OCI-LY1 (cell line): Measurements from ENCODE around the gene FHIT.

Source experiments
- CTCF ChIP-seq: fragments of 200-600 bp; sonication (generic), shearing (Covaris generic); IDR thresholded peaks from 2 replicates; pipeline ENCODE4 v1.5.1; 2017; ENCODE audit warnings: mild to moderate bottlenecking, antibody characterized with exemption, low read length, moderate library complexity, mixed read lengths
- EZH2 ChIP-seq: fragments of 200-600 bp; sonication (generic), shearing (Covaris generic); IDR thresholded peaks from 2 replicates; pipeline ENCODE4 v1.8.0; 2017; ENCODE audit warnings: borderline replicate concordance, mixed run types, mild to moderate bottlenecking, antibody characterized with exemption, low read length, moderate library complexity, mixed read lengths

- TF ChIP-seq CTCF (no peak), EZH2 (no peak)
Observed at GRCh38 chr3:59777066-59777465, 1474.2 kb downstream of the FHIT start.
